ENCODE results near the gene C2orf74. TPM values are rescaled to one million over a fixed set of nuclear protein-coding genes. Genes with fewer than 3 reads are reported as not detected.
A peak's percentile ranks its signal among the peaks of the same experiment; 100 is the strongest.

C2orf74 gene
- total RNA-seq, 1 experiment from 2014 or later: 8.1 TPM

DNA sequence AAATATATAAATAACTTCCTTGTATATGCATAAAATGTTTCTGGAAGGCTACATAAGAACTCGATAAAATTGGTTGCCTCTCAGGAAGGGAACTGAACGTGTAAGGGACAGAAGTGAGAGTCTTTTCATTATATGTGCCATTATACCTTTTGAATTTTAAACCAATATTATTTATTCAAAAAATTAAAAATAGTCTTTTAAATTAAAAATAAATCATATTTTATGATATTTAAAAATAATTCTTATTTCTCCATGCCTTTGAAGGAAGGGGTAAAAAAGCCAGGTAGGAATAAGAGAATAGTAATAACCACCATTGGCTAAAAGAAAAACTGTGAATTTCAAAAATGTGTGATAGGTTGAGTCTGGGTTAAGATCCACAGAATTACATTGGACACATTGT lies 45.7 kb upstream of the C2orf74 start:
- Mint-ChIP-seq H3K9me3 (peaks cover 36% of the 10 kb centered on the region), H3K27me3 (ENCODE audit: low read depth) (no peaks in the 10 kb centered on the region; the same call in 1 of the 2 replicates), H3K27ac (no peak overlapping the region), H3K4me1 (0 out of 2 replicates have a peak, but pooled peaks cover 5% of the 10 kb centered on the region), H3K36me3 (peaks cover 40% of the 10 kb centered on the region), H3K4me3 (no peak overlapping the region)
- POLR2A ChIA-PET: interaction anchor here (0.7 kb wide), 1 partner anchor 971 kb away, joined by 3 read pairs; no protein-coding TSS in a partner anchor
- CTCF ChIA-PET: no interaction called here
- no peak for DNase-seq (ENCODE audit: low spot score)
- no peak for ATAC-seq
- TF ChIP-seq HMGA2 (CRISPR knock-in tag; IDR thresholded peaks at IDR 0.05) (peak; percentile 92), CBFB (CRISPR knock-in tag; IDR thresholded peaks at IDR 0.05; ENCODE audit: low read depth) (no peak)

DNA sequence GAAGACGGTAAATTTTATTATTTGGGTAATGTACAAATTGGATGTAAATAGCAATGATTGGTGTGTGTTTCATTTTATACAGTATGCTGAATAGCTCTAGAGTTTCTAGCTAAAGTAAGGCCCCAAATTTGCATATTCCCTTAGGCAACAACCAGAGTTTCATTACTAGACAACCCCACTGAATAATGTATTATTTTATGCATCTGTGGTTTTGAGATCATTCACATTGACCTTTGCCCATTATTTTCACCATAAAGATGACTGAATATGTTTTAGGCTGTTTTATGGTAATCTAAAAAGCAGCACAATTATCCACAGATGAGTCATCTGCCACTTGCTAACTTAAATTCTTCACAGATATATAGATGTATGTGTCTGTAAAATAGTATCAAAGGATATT lies 44.5 kb upstream of the C2orf74 start:
- ATAC-seq: no peak
- no peak overlapping the region for H3K4me3 Mint-ChIP-seq
- DNase-seq (ENCODE audit: low spot score): no peak
- peaks cover 24% of the 10 kb centered on the region for H3K9me3 Mint-ChIP-seq
- peaks cover 29% of the 10 kb centered on the region for H3K36me3 Mint-ChIP-seq
- no peaks in the 10 kb centered on the region for H3K27me3 Mint-ChIP-seq (ENCODE audit: low read depth)
- POLR2A ChIA-PET: no interaction called here
- TF ChIP-seq ARID4B (CRISPR knock-in tag; IDR thresholded peaks at IDR 0.05; ENCODE audit: borderline replicate concordance) (no peak), NFE2L1 (CRISPR knock-in tag; IDR thresholded peaks at IDR 0.05) (no peak), ELF4 (CRISPR knock-in tag; IDR thresholded peaks at IDR 0.05; ENCODE audit: low read depth) (no peak), ATF2 (CRISPR knock-in tag; IDR thresholded peaks at IDR 0.05; ENCODE audit: borderline replicate concordance, low read depth) (no peak)
- TF ChIP-seq, protein P1, sequence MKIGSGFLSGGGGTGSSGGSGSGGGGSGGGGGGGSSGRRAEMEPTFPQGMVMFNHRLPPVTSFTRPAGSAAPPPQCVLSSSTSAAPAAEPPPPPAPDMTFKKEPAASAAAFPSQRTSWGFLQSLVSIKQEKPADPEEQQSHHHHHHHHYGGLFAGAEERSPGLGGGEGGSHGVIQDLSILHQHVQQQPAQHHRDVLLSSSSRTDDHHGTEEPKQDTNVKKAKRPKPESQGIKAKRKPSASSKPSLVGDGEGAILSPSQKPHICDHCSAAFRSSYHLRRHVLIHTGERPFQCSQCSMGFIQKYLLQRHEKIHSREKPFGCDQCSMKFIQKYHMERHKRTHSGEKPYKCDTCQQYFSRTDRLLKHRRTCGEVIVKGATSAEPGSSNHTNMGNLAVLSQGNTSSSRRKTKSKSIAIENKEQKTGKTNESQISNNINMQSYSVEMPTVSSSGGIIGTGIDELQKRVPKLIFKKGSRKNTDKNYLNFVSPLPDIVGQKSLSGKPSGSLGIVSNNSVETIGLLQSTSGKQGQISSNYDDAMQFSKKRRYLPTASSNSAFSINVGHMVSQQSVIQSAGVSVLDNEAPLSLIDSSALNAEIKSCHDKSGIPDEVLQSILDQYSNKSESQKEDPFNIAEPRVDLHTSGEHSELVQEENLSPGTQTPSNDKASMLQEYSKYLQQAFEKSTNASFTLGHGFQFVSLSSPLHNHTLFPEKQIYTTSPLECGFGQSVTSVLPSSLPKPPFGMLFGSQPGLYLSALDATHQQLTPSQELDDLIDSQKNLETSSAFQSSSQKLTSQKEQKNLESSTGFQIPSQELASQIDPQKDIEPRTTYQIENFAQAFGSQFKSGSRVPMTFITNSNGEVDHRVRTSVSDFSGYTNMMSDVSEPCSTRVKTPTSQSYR (CRISPR knock-in tag; IDR thresholded peaks at IDR 0.05): no peak
- TF ChIP-seq, protein P2, sequence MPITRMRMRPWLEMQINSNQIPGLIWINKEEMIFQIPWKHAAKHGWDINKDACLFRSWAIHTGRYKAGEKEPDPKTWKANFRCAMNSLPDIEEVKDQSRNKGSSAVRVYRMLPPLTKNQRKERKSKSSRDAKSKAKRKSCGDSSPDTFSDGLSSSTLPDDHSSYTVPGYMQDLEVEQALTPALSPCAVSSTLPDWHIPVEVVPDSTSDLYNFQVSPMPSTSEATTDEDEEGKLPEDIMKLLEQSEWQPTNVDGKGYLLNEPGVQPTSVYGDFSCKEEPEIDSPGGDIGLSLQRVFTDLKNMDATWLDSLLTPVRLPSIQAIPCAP (CRISPR knock-in tag; IDR thresholded peaks at IDR 0.05): no peak
- TF ChIP-seq, protein P3, sequence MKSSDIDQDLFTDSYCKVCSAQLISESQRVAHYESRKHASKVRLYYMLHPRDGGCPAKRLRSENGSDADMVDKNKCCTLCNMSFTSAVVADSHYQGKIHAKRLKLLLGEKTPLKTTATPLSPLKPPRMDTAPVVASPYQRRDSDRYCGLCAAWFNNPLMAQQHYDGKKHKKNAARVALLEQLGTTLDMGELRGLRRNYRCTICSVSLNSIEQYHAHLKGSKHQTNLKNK (CRISPR knock-in tag; IDR thresholded peaks at IDR 0.05): no peak
- CTCF ChIA-PET: no interaction called here
- 0 out of 2 replicates have a peak, but pooled peaks cover 5% of the 10 kb centered on the region for H3K4me1 Mint-ChIP-seq
- no peak overlapping the region for H3K27ac Mint-ChIP-seq

- Mint-ChIP-seq H3K27ac (peak overlapping the region; percentile 8; the same call in 1 of the 2 replicates), H3K9me3 (peaks cover 14% of the 10 kb centered on the region), H3K4me3 (no peak overlapping the region), H3K27me3 (ENCODE audit: low read depth) (no peaks in the 10 kb centered on the region; the same call in none of the 2 replicates), H3K4me1 (peaks cover 14% of the 10 kb centered on the region), H3K36me3 (peaks cover 4% of the 10 kb centered on the region; the same call in 1 of the 2 replicates)
- ATAC-seq (no peak; the same call in 1 of the 2 replicates), DNase-seq (ENCODE audit: low spot score) (no peak)
- CTCF ChIA-PET: no interaction called here
- POLR2A ChIA-PET: no interaction called here
- TF ChIP-seq NR2C2 (CRISPR knock-in tag; IDR thresholded peaks at IDR 0.05) (no peak), FOXP4 (CRISPR knock-in tag; IDR thresholded peaks at IDR 0.05) (no peak), ZNF532 (CRISPR knock-in tag; IDR thresholded peaks at IDR 0.05; ENCODE audit: borderline replicate concordance) (no peak), SP1 (CRISPR knock-in tag; conservative IDR thresholded peaks at IDR 0.05) (no peak), EMX1 (CRISPR knock-in tag; IDR thresholded peaks at IDR 0.05) (no peak), TCF7 (CRISPR knock-in tag; IDR thresholded peaks at IDR 0.05; ENCODE audit: low read depth) (no peak)
Measured at GRCh38 chr2:61125123-61125710, 36.8 kb upstream of the C2orf74 start.

Data from WTC11 (cell line).